SK-N-SH treated with all-trans-retinoic acid at 6 μM for 48 hours (cell line): ENCODE results near the gene ALPG.

Experiments
- ARNTL ChIP-seq: fragments of 450-650 bp; formaldehyde crosslinking; IDR thresholded peaks from 2 replicates; pipeline ENCODE4 v1.5.0; 2020; ENCODE audit warnings: low read depth, mild to moderate bottlenecking, moderate library complexity, borderline replicate concordance
- BACH2 ChIP-seq: fragments of 250-450 bp; sonication (Bioruptor Pico); IDR thresholded peaks from 2 replicates; pipeline ENCODE4 v1.9.0; 2021; ENCODE audit warnings: mild to moderate bottlenecking, borderline replicate concordance
- CREB5 ChIP-seq: fragments of 250-450 bp; sonication (Bioruptor Pico); IDR thresholded peaks from 2 replicates; pipeline ENCODE4 v1.5.1; 2020; ENCODE audit warnings: low read depth, mild to moderate bottlenecking, moderate library complexity
- CSDC2 ChIP-seq: fragments of 250-450 bp; sonication (Bioruptor Pico); IDR thresholded peaks from 2 replicates; pipeline ENCODE4 v1.5.0; 2020; ENCODE audit warnings: mild to moderate bottlenecking, moderate library complexity
- CSRNP3 ChIP-seq: fragments of 250-450 bp; sonication (Bioruptor Pico); IDR thresholded peaks from 2 replicates; pipeline ENCODE4 v1.5.1; 2021; ENCODE audit warnings: mild to moderate bottlenecking, moderate library complexity
- GLIS3 ChIP-seq: fragments of 250-450 bp; sonication (Bioruptor Pico); IDR thresholded peaks from 2 replicates; pipeline ENCODE4 v1.5.0; 2020; ENCODE audit warnings: mild to moderate bottlenecking, moderate library complexity
- ISL1 ChIP-seq: fragments of 250-450 bp; sonication (Bioruptor Pico); IDR thresholded peaks from 2 replicates; pipeline ENCODE4 v2.1.2; 2022; ENCODE audit warnings: mild to moderate bottlenecking, moderate library complexity
- PATZ1 ChIP-seq: fragments of 250-450 bp; sonication (Bioruptor Pico); IDR thresholded peaks from 2 replicates; pipeline ENCODE4 v1.8.0; 2020; ENCODE audit warnings: mild to moderate bottlenecking, moderate library complexity, borderline replicate concordance
- POU6F1 ChIP-seq: fragments of 250-450 bp; sonication (Bioruptor Pico); IDR thresholded peaks from 2 replicates; pipeline ENCODE4 v1.8.0; 2021; ENCODE audit warnings: low read depth, mild to moderate bottlenecking, moderate library complexity, borderline replicate concordance
- PPARA ChIP-seq: fragments of 250-450 bp; sonication (Bioruptor Pico); IDR thresholded peaks from 2 replicates; pipeline ENCODE4 v1.5.0; 2020; ENCODE audit warnings: mild to moderate bottlenecking, borderline replicate concordance
- TSHZ2 ChIP-seq: fragments of 250-450 bp; sonication (Bioruptor Pico); IDR thresholded peaks from 2 replicates; pipeline ENCODE4 v1.5.0; 2020; ENCODE audit warnings: mild to moderate bottlenecking, moderate library complexity
- ZFP3 ChIP-seq: fragments of 250-450 bp; sonication (Bioruptor Pico); IDR thresholded peaks from 2 replicates; pipeline ENCODE4 v1.5.0; 2020; ENCODE audit warnings: mild to moderate bottlenecking, moderate library complexity
- ZFP30 ChIP-seq: fragments of 450-650 bp; formaldehyde crosslinking; IDR thresholded peaks from 2 replicates; pipeline ENCODE4 v1.5.0; 2022; ENCODE audit warnings: mild to moderate bottlenecking, moderate library complexity
- ZNF8 ChIP-seq: fragments of 450-650 bp; formaldehyde crosslinking; IDR thresholded peaks from 2 replicates; pipeline ENCODE4 v1.5.0; 2020; ENCODE audit warnings: mild to moderate bottlenecking, moderate library complexity

- TF ChIP-seq PPARA (CRISPR knock-in tag), result no peak
- TF ChIP-seq GLIS3 (CRISPR knock-in tag), result no peak
- no peak for TF ChIP-seq ZFP30 (CRISPR knock-in tag)
- TF ChIP-seq ZFP3 (CRISPR knock-in tag), result no peak
- no peak for TF ChIP-seq ARNTL
- TF ChIP-seq CSDC2 (CRISPR knock-in tag), result no peak
- no peak for TF ChIP-seq BACH2
- no peak for TF ChIP-seq POU6F1
- TF ChIP-seq ZNF8 (CRISPR knock-in tag), result no peak
- TF ChIP-seq CREB5 (CRISPR knock-in tag), result no peak
- TF ChIP-seq CSRNP3 (CRISPR knock-in tag), result no peak
- TF ChIP-seq PATZ1 (CRISPR knock-in tag), result no peak
- no peak for TF ChIP-seq ISL1 (CRISPR knock-in tag)
- TF ChIP-seq TSHZ2 (CRISPR knock-in tag), result no peak
Observed at GRCh38 chr2:232400256-232401015, 6.2 kb upstream of the ALPG start.
